Vagina (tissue), 2 donors: Measurements from ENCODE around the gene SORCS2.

Source experiments
- POLR2A ChIP-seq, 2 donors: fragments of 450-650 bp; IDR thresholded peaks; one replicate each; pipeline ENCODE4 v1.6.1; 2017; ENCODE audit warnings: antibody characterized with exemption in 2 of 2, mild to moderate bottlenecking in 2 of 2, moderate library complexity in 2 of 2
- POLR2AphosphoS5 ChIP-seq, 2 donors: sonication (generic); formaldehyde crosslinking; IDR thresholded peaks; one replicate each; pipeline ENCODE4 v1.9.0; 2017; ENCODE audit warnings: antibody characterized with exemption in 2 of 2, mild to moderate bottlenecking in 2 of 2, low read depth in 1 of 2; ENCODE audit not compliant: insufficient read depth in 1 of 2

DNA sequence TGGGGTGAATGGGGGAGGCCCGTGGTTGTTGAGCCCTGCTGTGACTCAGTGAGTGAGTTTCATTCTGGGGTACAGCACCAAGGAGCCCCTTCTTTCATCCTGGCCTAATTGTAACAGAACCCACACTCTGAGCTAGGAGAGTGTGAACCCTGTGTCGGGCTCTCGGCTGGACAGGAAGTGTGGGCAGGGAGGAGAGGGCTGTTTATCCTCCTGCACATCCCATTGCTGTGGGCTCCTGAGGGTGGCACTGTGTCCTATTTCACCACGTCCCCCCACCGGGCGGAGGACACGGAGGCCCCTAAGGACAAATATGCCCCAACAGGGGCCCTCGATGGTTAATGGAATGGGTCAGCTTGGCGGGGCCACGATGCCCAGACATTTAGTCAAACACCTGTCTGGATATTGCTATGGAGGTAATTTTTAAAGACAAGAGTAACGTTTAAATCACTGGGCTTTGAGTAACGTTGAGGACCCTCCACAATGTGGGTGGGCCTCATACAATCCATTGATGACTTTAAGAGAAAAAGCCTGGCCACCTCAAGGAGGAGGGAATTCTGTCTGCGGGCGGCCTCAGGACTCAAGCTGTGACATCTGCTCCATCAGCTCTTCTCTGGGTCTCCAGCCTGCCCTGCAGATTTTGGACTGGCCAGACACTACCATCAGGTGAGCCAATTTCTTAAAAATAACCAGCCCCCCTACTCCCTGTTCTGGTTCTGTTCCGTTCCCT, 46.1 kb upstream of the SORCS2 start:
- TF ChIP-seq POLR2A (IDR thresholded peaks at IDR 0.05) (no peak), POLR2AphosphoS5 (IDR thresholded peaks at IDR 0.05; ENCODE audit: insufficient read depth in 1 of 2, low read depth in 1 of 2) (no peak)
